ENCODE measurements around the gene PROCA1. TPM values are rescaled to one million over a fixed set of nuclear protein-coding genes. Genes with fewer than 3 reads are reported as not detected.

PROCA1 gene
- total and polyA plus RNA-seq, 2 of the 13 experiments (the other 11 are each of a cell fraction or from before 2014, with no cell fraction given) = 0.73 to 1.5 TPM

DNA sequence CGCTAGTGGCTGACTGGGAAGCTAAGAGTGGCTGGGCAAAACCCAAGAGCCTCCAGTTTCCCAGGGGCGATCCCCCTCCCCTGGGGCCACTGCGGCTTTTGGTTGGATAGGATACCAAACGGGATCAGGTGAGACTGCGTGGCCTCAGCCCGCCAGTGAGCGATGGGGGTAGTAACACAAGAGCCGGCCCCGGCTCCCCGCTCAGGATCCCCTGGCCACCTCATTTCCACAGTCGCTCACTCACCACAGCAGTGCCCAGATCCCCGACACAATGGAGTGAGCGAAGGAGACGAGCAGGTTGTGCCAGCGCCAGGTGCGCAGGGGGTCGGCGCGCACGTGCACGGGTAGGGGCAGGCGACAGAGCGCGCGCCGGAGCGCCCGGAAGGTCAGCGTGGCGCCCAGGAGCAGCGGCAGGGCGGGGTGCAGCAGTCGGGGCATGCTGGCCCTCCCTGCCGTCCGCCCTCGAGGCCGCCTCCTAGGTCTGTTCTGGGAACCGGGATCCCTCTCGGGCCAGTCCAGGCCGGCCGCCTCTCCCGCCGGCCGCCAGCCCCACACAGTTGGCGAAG lies 14.1 kb upstream of the PROCA1 start (continued):
- TF ChIP-seq MNT (IDR thresholded peaks at IDR 0.05) (peak; percentile 42; the same call in 1 of the 2 replicates), SP4 (CRISPR knock-in tag; IDR thresholded peaks at IDR 0.05) (no peak; the same call in 1 of the 2 replicates), ZNF577 (CRISPR knock-in tag; IDR thresholded peaks at IDR 0.05; ENCODE audit: borderline replicate concordance, low read depth) (no peak), THAP11 (CRISPR knock-in tag; IDR thresholded peaks at IDR 0.05) (peak; percentile 66), MBD4 (IDR thresholded peaks at IDR 0.05; ENCODE audit: borderline replicate concordance, low read length) (no peak), SAFB2 (CRISPR knock-in tag; IDR thresholded peaks at IDR 0.05; ENCODE audit: borderline replicate concordance, low read depth) (peak; percentile 72; the same call in 1 of the 2 replicates), PBX3 (CRISPR knock-in tag; IDR thresholded peaks at IDR 0.05; ENCODE audit: borderline replicate concordance) (0 out of 2 replicates have a peak, but pooled peaks have one; percentile 15), ARNT2 (CRISPR knock-in tag; IDR thresholded peaks at IDR 0.05; ENCODE audit: low read depth) (peak; percentile 82; the same call in 1 of the 2 replicates), HNRNPK (IDR thresholded peaks at IDR 0.05; ENCODE audit: low read depth, low read length, poor library complexity, severe bottlenecking) (peak; percentile 87), ZNF777 (CRISPR knock-in tag; IDR thresholded peaks at IDR 0.05) (peak; percentile 33; the same call in 1 of the 2 replicates), WIZ (CRISPR knock-in tag; IDR thresholded peaks at IDR 0.05) (peak; percentile 34; the same call in 1 of the 2 replicates), HCFC1 (IDR thresholded peaks at IDR 0.05; ENCODE audit: low read depth, low read length) (no peak), ZNF703 (CRISPR knock-in tag; IDR thresholded peaks at IDR 0.05; ENCODE audit: borderline replicate concordance) (peak; percentile 62; the same call in 1 of the 2 replicates), GTF3A (CRISPR knock-in tag; conservative IDR thresholded peaks at IDR 0.05) (no peak), DPF2 (CRISPR knock-in tag; IDR thresholded peaks at IDR 0.05; ENCODE audit: borderline replicate concordance, low read depth) (no peak), ZFP1 (CRISPR knock-in tag; IDR thresholded peaks at IDR 0.05) (0 out of 2 replicates have a peak, but pooled peaks have one; percentile 16), JUNB (CRISPR knock-in tag; IDR thresholded peaks at IDR 0.05; ENCODE audit: borderline replicate concordance) (no peak), ZNF629 (CRISPR knock-in tag; conservative IDR thresholded peaks at IDR 0.05) (peak; percentile 31)
- TF ChIP-seq, protein P1, sequence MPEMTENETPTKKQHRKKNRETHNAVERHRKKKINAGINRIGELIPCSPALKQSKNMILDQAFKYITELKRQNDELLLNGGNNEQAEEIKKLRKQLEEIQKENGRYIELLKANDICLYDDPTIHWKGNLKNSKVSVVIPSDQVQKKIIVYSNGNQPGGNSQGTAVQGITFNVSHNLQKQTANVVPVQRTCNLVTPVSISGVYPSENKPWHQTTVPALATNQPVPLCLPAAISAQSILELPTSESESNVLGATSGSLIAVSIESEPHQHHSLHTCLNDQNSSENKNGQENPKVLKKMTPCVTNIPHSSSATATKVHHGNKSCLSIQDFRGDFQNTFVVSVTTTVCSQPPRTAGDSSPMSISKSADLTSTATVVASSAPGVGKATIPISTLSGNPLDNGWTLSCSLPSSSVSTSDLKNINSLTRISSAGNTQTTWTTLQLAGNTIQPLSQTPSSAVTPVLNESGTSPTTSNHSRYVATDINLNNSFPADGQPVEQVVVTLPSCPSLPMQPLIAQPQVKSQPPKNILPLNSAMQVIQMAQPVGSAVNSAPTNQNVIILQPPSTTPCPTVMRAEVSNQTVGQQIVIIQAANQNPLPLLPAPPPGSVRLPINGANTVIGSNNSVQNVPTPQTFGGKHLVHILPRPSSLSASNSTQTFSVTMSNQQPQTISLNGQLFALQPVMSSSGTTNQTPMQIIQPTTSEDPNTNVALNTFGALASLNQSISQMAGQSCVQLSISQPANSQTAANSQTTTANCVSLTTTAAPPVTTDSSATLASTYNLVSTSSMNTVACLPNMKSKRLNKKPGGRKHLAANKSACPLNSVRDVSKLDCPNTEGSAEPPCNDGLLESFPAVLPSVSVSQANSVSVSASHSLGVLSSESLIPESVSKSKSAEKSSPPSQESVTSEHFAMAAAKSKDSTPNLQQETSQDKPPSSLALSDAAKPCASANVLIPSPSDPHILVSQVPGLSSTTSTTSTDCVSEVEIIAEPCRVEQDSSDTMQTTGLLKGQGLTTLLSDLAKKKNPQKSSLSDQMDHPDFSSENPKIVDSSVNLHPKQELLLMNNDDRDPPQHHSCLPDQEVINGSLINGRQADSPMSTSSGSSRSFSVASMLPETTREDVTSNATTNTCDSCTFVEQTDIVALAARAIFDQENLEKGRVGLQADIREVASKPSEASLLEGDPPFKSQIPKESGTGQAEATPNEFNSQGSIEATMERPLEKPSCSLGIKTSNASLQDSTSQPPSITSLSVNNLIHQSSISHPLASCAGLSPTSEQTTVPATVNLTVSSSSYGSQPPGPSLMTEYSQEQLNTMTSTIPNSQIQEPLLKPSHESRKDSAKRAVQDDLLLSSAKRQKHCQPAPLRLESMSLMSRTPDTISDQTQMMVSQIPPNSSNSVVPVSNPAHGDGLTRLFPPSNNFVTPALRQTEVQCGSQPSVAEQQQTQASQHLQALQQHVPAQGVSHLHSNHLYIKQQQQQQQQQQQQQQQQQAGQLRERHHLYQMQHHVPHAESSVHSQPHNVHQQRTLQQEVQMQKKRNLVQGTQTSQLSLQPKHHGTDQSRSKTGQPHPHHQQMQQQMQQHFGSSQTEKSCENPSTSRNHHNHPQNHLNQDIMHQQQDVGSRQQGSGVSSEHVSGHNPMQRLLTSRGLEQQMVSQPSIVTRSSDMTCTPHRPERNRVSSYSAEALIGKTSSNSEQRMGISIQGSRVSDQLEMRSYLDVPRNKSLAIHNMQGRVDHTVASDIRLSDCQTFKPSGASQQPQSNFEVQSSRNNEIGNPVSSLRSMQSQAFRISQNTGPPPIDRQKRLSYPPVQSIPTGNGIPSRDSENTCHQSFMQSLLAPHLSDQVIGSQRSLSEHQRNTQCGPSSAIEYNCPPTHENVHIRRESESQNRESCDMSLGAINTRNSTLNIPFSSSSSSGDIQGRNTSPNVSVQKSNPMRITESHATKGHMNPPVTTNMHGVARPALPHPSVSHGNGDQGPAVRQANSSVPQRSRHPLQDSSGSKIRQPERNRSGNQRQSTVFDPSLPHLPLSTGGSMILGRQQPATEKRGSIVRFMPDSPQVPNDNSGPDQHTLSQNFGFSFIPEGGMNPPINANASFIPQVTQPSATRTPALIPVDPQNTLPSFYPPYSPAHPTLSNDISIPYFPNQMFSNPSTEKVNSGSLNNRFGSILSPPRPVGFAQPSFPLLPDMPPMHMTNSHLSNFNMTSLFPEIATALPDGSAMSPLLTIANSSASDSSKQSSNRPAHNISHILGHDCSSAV (CRISPR knock-in tag; IDR thresholded peaks at IDR 0.05; ENCODE audit: borderline replicate concordance) = no peak

All from HepG2 (cell line).